ENCODE results near the gene STK38L.

DNA sequence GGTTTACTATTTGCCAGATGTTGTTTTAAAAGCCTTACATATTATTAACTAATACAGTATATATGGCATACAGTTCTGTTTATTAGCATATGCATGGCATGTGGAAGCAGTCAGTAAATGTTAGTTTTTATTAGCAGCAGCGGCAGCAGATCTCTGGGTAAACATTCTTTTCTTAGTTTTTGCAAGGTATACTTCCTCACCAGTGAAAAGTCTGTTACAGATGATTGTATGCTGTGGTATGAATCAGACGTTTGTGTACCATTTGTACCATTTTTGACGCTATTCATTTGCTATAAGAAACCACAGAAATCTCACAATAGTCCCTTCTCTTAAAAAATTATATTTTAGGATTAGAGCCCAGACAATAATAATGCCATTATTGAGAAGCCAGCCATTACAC, 17.8 kb downstream of the STK38L start:
- TF ChIP-seq, protein P1, sequence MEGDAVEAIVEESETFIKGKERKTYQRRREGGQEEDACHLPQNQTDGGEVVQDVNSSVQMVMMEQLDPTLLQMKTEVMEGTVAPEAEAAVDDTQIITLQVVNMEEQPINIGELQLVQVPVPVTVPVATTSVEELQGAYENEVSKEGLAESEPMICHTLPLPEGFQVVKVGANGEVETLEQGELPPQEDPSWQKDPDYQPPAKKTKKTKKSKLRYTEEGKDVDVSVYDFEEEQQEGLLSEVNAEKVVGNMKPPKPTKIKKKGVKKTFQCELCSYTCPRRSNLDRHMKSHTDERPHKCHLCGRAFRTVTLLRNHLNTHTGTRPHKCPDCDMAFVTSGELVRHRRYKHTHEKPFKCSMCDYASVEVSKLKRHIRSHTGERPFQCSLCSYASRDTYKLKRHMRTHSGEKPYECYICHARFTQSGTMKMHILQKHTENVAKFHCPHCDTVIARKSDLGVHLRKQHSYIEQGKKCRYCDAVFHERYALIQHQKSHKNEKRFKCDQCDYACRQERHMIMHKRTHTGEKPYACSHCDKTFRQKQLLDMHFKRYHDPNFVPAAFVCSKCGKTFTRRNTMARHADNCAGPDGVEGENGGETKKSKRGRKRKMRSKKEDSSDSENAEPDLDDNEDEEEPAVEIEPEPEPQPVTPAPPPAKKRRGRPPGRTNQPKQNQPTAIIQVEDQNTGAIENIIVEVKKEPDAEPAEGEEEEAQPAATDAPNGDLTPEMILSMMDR (IDR thresholded peaks at IDR 0.05): no peak
- TF ChIP-seq SMC3 (IDR thresholded peaks at IDR 0.05) (no peak), POLR2A (IDR thresholded peaks at IDR 0.05; ENCODE audit: low read length) (no peak), MYC (IDR thresholded peaks at IDR 0.05; ENCODE audit: borderline replicate concordance, low read length) (no peak), ESRRA (IDR thresholded peaks at IDR 0.05; ENCODE audit: borderline replicate concordance, low read length) (no peak), MAFK (IDR thresholded peaks at IDR 0.05; ENCODE audit: partially characterized antibody) (no peak), ZFP36 (IDR thresholded peaks at IDR 0.05; ENCODE audit: borderline replicate concordance, partially characterized antibody) (no peak), RFX5 (IDR thresholded peaks at IDR 0.05) (no peak), JUN (IDR thresholded peaks at IDR 0.05) (no peak), EP300 (IDR thresholded peaks at IDR 0.05) (no peak), JUNB (IDR thresholded peaks at IDR 0.05) (no peak), HOXB13 (CRISPR knock-in tag; IDR thresholded peaks at IDR 0.05; ENCODE audit: low read depth) (no peak)
- TF ChIP-seq, protein P2, sequence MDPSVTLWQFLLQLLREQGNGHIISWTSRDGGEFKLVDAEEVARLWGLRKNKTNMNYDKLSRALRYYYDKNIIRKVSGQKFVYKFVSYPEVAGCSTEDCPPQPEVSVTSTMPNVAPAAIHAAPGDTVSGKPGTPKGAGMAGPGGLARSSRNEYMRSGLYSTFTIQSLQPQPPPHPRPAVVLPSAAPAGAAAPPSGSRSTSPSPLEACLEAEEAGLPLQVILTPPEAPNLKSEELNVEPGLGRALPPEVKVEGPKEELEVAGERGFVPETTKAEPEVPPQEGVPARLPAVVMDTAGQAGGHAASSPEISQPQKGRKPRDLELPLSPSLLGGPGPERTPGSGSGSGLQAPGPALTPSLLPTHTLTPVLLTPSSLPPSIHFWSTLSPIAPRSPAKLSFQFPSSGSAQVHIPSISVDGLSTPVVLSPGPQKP (IDR thresholded peaks at IDR 0.05; ENCODE audit: low read depth, low read length): no peak

Measured in A549 (cell line).